ENCODE results near the gene PPP5C. TPM values are rescaled to one million over a fixed set of nuclear protein-coding genes. Genes with fewer than 3 reads are reported as not detected.

PPP5C gene
- total RNA-seq, 2 experiments from 2014 or later = 84.6 to 85.1 TPM

DNA sequence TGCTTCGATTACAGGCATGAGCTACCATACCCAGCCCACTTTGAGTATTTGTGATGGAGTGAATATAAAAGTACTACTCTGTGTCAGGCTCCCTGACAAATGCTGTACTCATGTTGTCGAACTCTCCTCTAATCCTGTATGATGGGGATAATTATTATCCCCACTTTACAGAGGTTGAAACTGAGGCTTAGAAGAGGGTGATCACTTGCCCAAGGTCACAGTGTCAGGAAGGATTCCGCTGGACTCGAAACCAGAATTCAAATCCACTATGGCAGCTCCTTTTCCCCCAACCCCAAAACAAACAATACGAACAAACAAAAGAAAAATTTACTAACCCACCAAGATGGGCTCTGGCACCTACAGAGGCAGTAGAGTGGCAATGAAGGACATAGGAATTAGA, 1.7 kb upstream of the PPP5C start:
- ChIA-PET CTCF (no interaction called here), POLR2A (no interaction called here)
- Mint-ChIP-seq H3K9me3 (no peaks in the 10 kb centered on the region), H3K4me1 (peaks cover 37% of the 10 kb centered on the region), H3K4me3 (peak overlapping the region; percentile 94), H3K27me3 (peaks cover 20% of the 10 kb centered on the region), H3K36me3 (ENCODE audit: low read depth) (peaks cover 22% of the 10 kb centered on the region), H3K27ac (peak overlapping the region; percentile 11)
- DNase-seq = no peak

- POLR2A ChIA-PET = interaction anchor here (0.6 to 1.1 kb wide), 2 partner anchors 10 to 1851 kb away, joined by 3 to 4 read pairs; no protein-coding TSS in a partner anchor
- peaks cover 8% of the 10 kb centered on the region for H3K27me3 Mint-ChIP-seq
Observed at GRCh38 chr19:46347572-46347883, 641 bp downstream of the PPP5C start.

GRCh38 chr19:46347985-46348384, 1.1 kb downstream of the PPP5C start:
- no peaks in the 10 kb centered on the region for H3K9me3 Mint-ChIP-seq
- peak overlapping the region; percentile 84 for H3K27ac Mint-ChIP-seq
- peaks cover 28% of the 10 kb centered on the region for H3K36me3 Mint-ChIP-seq (ENCODE audit: low read depth)
- CTCF ChIA-PET = interaction anchor here (0.7 to 2.3 kb wide), 9 partner anchors 8 to 578 kb away, joined by 3 to 9 read pairs (median 4); no protein-coding TSS in a partner anchor
- H3K27me3 Mint-ChIP-seq = peaks cover 6% of the 10 kb centered on the region
- H3K4me1 Mint-ChIP-seq = peaks cover 60% of the 10 kb centered on the region
- POLR2A ChIA-PET = no interaction called here
- H3K4me3 Mint-ChIP-seq = peak overlapping the region; percentile 94
- DNase-seq = no peak

More at GRCh38 chr19:46347572-46347883, 641 bp downstream of the PPP5C start:
- H3K36me3 Mint-ChIP-seq (ENCODE audit: low read depth) = peaks cover 26% of the 10 kb centered on the region
- peak overlapping the region; percentile 94 for H3K4me3 Mint-ChIP-seq
- peaks cover 57% of the 10 kb centered on the region for H3K4me1 Mint-ChIP-seq
- H3K27ac Mint-ChIP-seq = peak overlapping the region; percentile 84
- CTCF ChIA-PET = interaction anchor here (1.0 to 2.3 kb wide), 12 partner anchors 9 to 67 kb away, joined by 3 to 9 read pairs (median 4); no protein-coding TSS in a partner anchor
- DNase-seq = no peak
- no peaks in the 10 kb centered on the region for H3K9me3 Mint-ChIP-seq

DNA sequence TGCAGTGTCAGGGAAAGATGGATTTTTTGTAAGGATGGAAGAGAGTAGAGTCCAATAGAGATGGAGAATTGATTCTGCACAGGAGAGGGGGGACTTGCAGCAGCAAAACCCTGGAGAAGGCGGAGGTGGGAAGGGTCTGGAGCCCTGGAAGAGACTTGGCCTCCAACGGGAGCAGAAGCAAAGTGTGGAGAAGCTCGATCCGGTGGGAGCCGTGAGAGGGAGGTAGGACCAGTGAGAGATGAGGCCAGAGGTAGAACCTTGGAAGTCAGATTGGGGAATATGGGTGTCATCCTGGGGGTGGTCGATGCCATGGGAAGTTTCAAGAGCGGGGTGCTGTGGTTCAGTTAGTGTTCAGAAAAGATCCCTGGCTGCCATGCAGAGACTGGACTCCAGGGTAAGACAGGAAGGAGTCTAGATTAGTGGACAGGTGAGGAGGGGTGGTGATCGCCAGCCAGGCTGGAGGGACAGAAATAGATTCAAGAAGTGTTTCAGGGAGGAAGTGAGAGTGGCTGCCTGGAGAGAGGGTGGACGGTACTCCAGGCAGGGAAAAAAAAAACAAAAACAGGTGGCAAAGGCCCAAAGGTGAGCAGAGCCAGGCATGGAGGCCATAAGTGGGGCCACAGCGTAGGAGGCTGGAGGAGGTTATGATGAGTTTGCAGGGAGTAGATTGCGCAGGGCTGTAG, 2.6 kb downstream of the PPP5C start:
- peaks cover 40% of the 10 kb centered on the region for H3K36me3 Mint-ChIP-seq (ENCODE audit: low read depth)

DNA sequence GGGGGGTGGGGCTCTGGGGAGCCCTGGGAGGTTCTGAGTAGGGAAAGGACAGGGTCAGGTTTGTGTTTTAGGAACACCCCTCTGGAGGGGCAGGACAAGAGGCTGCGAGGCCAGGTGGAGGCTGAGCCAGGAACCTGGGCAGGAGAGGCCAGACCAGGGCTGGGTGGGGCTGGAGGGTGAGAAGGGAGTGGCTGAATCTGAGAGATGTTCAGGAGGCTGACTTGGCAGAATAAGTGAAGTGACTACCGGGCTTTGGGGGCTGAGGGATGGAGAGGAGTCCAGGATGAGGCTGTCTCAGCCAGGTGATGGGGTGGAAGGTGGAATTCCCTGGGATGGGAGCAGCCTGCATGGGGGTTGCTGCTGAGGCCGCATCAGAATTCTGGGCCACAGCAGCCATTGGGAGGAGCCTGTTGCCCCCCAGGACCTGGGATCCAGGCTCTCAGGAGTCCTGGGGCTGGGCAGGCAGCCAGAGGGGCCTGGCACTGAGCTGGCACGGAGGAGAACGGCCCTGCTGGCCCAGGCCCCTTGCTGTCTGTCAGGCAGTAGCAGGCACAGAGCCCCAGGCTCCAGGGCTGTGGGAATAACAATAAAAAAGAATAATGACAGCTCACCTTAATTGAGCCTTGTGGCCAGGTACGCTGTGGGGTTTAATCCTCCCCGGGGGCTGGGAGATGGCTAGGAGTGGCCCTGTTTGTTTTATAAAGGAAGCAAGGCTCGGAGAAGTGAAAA, 3.3 kb downstream of the PPP5C start:
- H3K27ac Mint-ChIP-seq = peak overlapping the region; percentile 99

More for the DNA sequence above, 2.6 kb downstream of the PPP5C start:
- H3K4me3 Mint-ChIP-seq = peak overlapping the region; percentile 83
- H3K27ac Mint-ChIP-seq = peak overlapping the region; percentile 99
- no peaks in the 10 kb centered on the region for H3K9me3 Mint-ChIP-seq
- DNase-seq = no peak
- ChIA-PET CTCF (interaction anchor here (1.5 kb wide), 1 partner anchor 22 kb away, joined by 6 read pairs; no protein-coding TSS in a partner anchor), POLR2A (no interaction called here)
- H3K27me3 Mint-ChIP-seq = no peaks in the 10 kb centered on the region
- H3K4me1 Mint-ChIP-seq = peaks cover 64% of the 10 kb centered on the region

DNA sequence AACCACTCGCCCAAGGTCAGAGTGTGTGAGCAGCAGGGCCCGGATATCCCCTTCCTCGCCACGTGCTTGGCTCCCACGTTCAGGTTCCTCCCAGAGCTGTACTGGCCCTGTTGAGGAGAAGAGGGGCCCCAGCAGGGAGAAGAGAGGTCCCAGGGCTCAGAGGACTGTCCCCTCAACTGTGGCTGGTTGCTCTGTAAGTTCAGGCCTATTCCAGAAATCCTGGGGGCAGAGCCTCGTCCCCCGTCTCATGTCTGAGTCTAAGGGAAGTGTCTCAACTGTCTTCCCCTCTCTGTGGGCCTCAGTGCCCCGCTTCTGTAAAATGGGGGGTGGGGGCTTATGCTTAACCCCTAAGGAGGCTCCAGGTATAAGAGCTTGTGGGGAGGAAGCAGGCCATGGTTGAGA, 3.9 kb downstream of the PPP5C start:
- H3K36me3 Mint-ChIP-seq (ENCODE audit: low read depth) = peaks cover 52% of the 10 kb centered on the region
- peak overlapping the region; percentile 83 for H3K4me3 Mint-ChIP-seq
- no peaks in the 10 kb centered on the region for H3K27me3 Mint-ChIP-seq
- peak; percentile 46 for DNase-seq
- peak overlapping the region; percentile 99 for H3K27ac Mint-ChIP-seq
- peaks cover 67% of the 10 kb centered on the region for H3K4me1 Mint-ChIP-seq
- ChIA-PET CTCF (interaction anchor here (0.7 kb wide), 1 partner anchor 44 kb away, joined by 3 read pairs; no protein-coding TSS in a partner anchor), POLR2A (interaction anchor here (0.7 to 1.8 kb wide), 4 partner anchors 9 to 172 kb away, joined by 3 to 5 read pairs (median 4); no protein-coding TSS in a partner anchor)
- no peaks in the 10 kb centered on the region for H3K9me3 Mint-ChIP-seq

More for the DNA sequence above, 3.3 kb downstream of the PPP5C start:
- Mint-ChIP-seq H3K36me3 (ENCODE audit: low read depth) (peaks cover 47% of the 10 kb centered on the region), H3K4me1 (peaks cover 65% of the 10 kb centered on the region), H3K9me3 (no peaks in the 10 kb centered on the region), H3K27me3 (no peaks in the 10 kb centered on the region), H3K4me3 (peak overlapping the region; percentile 83)
- ChIA-PET POLR2A (interaction anchor here (0.7 to 1.8 kb wide), 3 partner anchors 10 to 173 kb away, joined by 3 to 5 read pairs (median 4); no protein-coding TSS in a partner anchor), CTCF (interaction anchor here (0.7 kb wide), 1 partner anchor 45 kb away, joined by 3 read pairs; no protein-coding TSS in a partner anchor)
- peak; percentile 49 for DNase-seq

- ChIA-PET CTCF (interaction anchor here (0.7 kb wide), 1 partner anchor 44 kb away, joined by 3 read pairs; no protein-coding TSS in a partner anchor), POLR2A (interaction anchor here (1.1 to 1.8 kb wide), 3 partner anchors 9 to 21 kb away, joined by 3 to 5 read pairs (median 4); no protein-coding TSS in a partner anchor)
- peaks cover 57% of the 10 kb centered on the region for H3K36me3 Mint-ChIP-seq (ENCODE audit: low read depth)
Observed at GRCh38 chr19:46351241-46352041, 4.6 kb downstream of the PPP5C start.

GRCh38 chr19:46353730-46354528, 7.0 kb downstream of the PPP5C start:
- no peaks in the 10 kb centered on the region for H3K9me3 Mint-ChIP-seq
- H3K4me3 Mint-ChIP-seq = no peak overlapping the region
- peaks cover 58% of the 10 kb centered on the region for H3K4me1 Mint-ChIP-seq
- ChIA-PET POLR2A (no interaction called here), CTCF (interaction anchor here (0.8 to 1.0 kb wide), 2 partner anchors 42 to 189 kb away, joined by 3 to 4 read pairs; no protein-coding TSS in a partner anchor)
- no peak overlapping the region for H3K27ac Mint-ChIP-seq
- H3K27me3 Mint-ChIP-seq = no peaks in the 10 kb centered on the region
- H3K36me3 Mint-ChIP-seq (ENCODE audit: low read depth) = peaks cover 60% of the 10 kb centered on the region
- no peak for DNase-seq

More at GRCh38 chr19:46351241-46352041, 4.6 kb downstream of the PPP5C start:
- Mint-ChIP-seq H3K4me1 (peaks cover 66% of the 10 kb centered on the region), H3K9me3 (no peaks in the 10 kb centered on the region), H3K27me3 (no peaks in the 10 kb centered on the region), H3K27ac (peak overlapping the region; percentile 99), H3K4me3 (peak overlapping the region; percentile 83)
- DNase-seq = peak; percentile 54

DNA sequence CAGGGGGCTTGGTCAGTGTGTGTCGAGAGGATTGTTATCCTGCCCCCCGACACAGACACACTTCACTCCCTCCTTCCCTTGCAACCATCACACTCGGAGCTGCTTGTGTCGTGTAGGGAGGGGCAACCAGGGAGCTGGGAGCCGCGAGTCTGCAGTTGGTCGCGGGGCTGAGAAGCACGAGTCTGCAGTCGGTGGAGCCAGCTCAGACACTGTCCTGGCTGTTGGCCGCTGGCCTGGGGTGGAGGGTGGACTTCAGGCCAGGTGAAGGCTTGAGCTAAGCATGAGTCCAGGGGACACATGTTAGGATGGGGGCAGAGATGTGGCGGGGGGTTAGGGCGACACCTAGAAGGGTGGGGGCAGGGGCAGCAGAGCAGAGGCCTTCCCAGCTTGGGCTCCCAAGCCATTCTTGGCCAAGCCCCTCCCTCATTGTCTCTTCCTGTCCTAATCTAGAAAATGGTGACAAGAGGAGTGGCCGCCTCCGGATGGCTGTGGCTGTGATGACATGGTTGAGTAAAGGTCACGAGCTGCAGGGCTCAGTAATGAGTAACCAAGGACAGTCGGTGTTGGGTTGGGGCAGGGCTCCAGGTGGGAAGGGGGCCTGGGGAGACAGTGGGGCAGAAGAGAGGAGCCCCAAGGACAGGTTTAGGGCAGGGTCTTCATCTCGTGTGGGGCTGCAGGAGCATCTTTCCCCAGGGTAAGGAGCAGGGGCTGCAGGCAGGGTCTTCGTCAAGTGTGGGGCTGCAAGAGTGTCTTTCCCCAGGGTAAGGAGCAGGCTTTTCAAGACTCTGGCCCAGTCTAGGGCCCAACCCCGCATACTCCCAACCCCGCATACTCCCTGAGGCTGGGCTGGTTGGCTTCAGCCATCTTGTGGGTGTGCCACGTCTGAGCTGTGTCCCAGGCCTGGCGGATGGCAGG, 8.6 kb downstream of the PPP5C start:
- H3K4me1 Mint-ChIP-seq = peaks cover 46% of the 10 kb centered on the region
- H3K36me3 Mint-ChIP-seq (ENCODE audit: low read depth) = peaks cover 56% of the 10 kb centered on the region
- DNase-seq = peak; percentile 27
- ChIA-PET POLR2A (interaction anchor here (0.7 kb wide), 1 partner anchor 167 kb away, joined by 3 read pairs; no protein-coding TSS in a partner anchor), CTCF (interaction anchor here (0.7 kb wide), 1 partner anchor 7 kb away, joined by 3 read pairs; no protein-coding TSS in a partner anchor)
- H3K27ac Mint-ChIP-seq = peak overlapping the region; percentile 54
- no peak overlapping the region for H3K4me3 Mint-ChIP-seq
- H3K27me3 Mint-ChIP-seq = no peaks in the 10 kb centered on the region
- no peaks in the 10 kb centered on the region for H3K9me3 Mint-ChIP-seq

DNA sequence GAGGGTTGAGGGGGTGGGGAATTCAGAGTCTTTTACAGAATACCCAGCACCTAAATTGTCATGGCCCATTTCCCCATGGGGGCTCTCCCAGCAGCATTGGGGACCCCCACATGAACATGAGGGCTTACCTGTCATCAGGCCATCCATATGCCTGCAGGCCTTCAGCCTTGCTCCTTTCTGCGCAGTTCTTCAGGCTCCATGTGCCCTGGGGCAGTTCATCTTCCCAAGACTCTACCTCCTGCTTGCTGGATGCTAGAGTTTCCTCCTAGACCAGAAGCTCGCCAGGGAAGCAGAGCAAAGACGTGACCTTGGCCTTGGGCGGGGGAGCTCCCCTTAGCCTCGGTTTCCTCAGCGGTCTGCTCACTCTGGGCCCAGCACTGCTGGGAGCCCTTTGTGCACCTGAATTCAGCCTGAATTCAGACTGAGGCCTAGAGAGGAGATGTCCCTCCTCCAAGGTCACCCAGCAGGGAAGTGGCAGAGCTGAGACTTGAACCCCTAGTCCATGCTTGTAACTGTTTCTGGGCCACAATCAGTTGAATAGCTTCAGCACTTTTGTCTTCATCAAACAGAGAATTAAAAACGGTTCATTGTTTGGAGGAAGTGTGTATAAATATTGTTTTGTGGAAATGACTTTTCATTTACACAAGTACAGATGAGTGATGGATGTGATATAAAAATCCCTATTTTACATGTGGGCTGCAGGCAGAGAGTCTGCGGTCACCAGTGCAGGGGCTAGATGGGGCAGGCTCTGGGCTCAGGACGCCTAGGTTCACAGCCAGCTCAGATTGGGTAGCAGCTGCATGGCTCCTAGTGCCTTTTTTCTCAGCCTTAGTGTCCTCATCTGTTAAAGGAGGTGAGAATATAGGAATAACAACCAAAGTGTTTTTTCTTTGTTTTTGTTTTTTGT, 9.5 kb downstream of the PPP5C start:
- no peaks in the 10 kb centered on the region for H3K9me3 Mint-ChIP-seq
- peaks cover 57% of the 10 kb centered on the region for H3K36me3 Mint-ChIP-seq (ENCODE audit: low read depth)
- peaks cover 44% of the 10 kb centered on the region for H3K4me1 Mint-ChIP-seq
- ChIA-PET CTCF (interaction anchor here (0.7 kb wide), 1 partner anchor 8 kb away, joined by 3 read pairs; no protein-coding TSS in a partner anchor), POLR2A (interaction anchor here (0.7 to 1.6 kb wide), 2 partner anchors 9 to 166 kb away, joined by 3 to 4 read pairs; partner anchors contain the start of gene PPP5C)
- H3K27ac Mint-ChIP-seq = peak overlapping the region; percentile 54
- no peak for DNase-seq
- no peak overlapping the region for H3K4me3 Mint-ChIP-seq
- H3K27me3 Mint-ChIP-seq = no peaks in the 10 kb centered on the region
